OCI-LY7 (cell line): ENCODE data around the gene ENG.

Experiments used
- CTCF ChIP-seq: fragments of 200-600 bp; sonication (generic); conservative IDR thresholded peaks from 2 replicates; pipeline ENCODE4 v1.5.1; 2014; ENCODE audit warnings: mild to moderate bottlenecking, antibody characterized with exemption, low read length, moderate library complexity, mixed read lengths
- EZH2phosphoT487 ChIP-seq: fragments of 200-600 bp; sonication (generic); IDR thresholded peaks from 2 replicates; pipeline ENCODE4 v1.6.1; 2018; ENCODE audit warnings: low read depth, borderline replicate concordance, mild to moderate bottlenecking, mixed run types, antibody characterized with exemption, low read length, moderate library complexity, mixed read lengths

- TF ChIP-seq CTCF = no peak
- TF ChIP-seq EZH2phosphoT487 = no peak
These were observed 6.4 kb downstream of the ENG start for GRCh38 chr9:127847833-127848755.
